T47D (cell line): Measurements from ENCODE around the gene TNIK.

Source experiments
- DNase-seq, 2 experiments: peaks; one replicate each; pipeline versions ENCODE4 v3.0.0 to v3.0.0-alpha.2; 2011 to 2012; ENCODE audit warnings: low read depth in 1 of 2, low spot score in 1 of 2
- JUND ChIP-seq: IDR thresholded peaks from 2 replicates; pipeline ENCODE4 v1.6.1; 2012; ENCODE audit warnings: low read depth
- in situ Hi-C: cut with HindIII; loops from 2 replicates; pipeline ENCODE4 v1.10.0; 2016; ENCODE audit warnings: low sequenced_read_pairs, low pct_unique_long_range_greater_than_20kb

TNIK gene

GRCh38 chr3:171088964-171089754 lies 371.0 kb downstream of the TNIK start:
- in situ Hi-C loops, result no loop called here
- TF ChIP-seq JUND, result no peak
- DNase-seq, result no peak

GRCh38 chr3:171088496-171088895 lies 371.7 kb downstream of the TNIK start:
- no peak for TF ChIP-seq JUND
- no peak for DNase-seq
- in situ Hi-C loops, result no loop called here

GRCh38 chr3:171086914-171087313 lies 373.3 kb downstream of the TNIK start:
- no peak for DNase-seq
- no peak for TF ChIP-seq JUND
- in situ Hi-C loops, result no loop called here

- no peak for DNase-seq
- in situ Hi-C loops, result no loop called here
- TF ChIP-seq JUND, result no peak
Observed at GRCh38 chr3:171077261-171077660, 382.9 kb downstream of the TNIK start.

- no peak for DNase-seq
- in situ Hi-C loops, result no loop called here
Observed at GRCh38 chr3:171072432-171072831, 387.8 kb downstream of the TNIK start.

GRCh38 chr3:171068658-171069057 lies 391.5 kb downstream of the TNIK start:
- DNase-seq, result no peak
- TF ChIP-seq JUND, result no peak
- in situ Hi-C loops, result no loop called here

More at GRCh38 chr3:171072432-171072831, 387.8 kb downstream of the TNIK start:
- no peak for TF ChIP-seq JUND

GRCh38 chr3:171066206-171066605 lies 394.0 kb downstream of the TNIK start:
- in situ Hi-C loops, result no loop called here
- TF ChIP-seq JUND, result no peak
- no peak for DNase-seq

- DNase-seq, result no peak
- TF ChIP-seq JUND, result no peak
- in situ Hi-C loops, result no loop called here
Observed at GRCh38 chr3:171065732-171066131, 394.5 kb downstream of the TNIK start.

- no peak for DNase-seq
- TF ChIP-seq JUND, result no peak
- in situ Hi-C loops, result no loop called here
Observed at GRCh38 chr3:171064461-171064860, 395.7 kb downstream of the TNIK start.

- DNase-seq, result no peak
- in situ Hi-C loops, result no loop called here
- no peak for TF ChIP-seq JUND
Observed at GRCh38 chr3:171061749-171062148, 398.5 kb downstream of the TNIK start.

- no peak for DNase-seq
- in situ Hi-C loops, result no loop called here
- no peak for TF ChIP-seq JUND
Observed at GRCh38 chr3:171059978-171060377, 400.2 kb downstream of the TNIK start.

- TF ChIP-seq JUND, result no peak
- no peak for DNase-seq
- in situ Hi-C loops, result no loop called here
Observed at GRCh38 chr3:171058873-171059603, 401.2 kb downstream of the TNIK start.

- TF ChIP-seq JUND, result no peak
- DNase-seq, result no peak
- in situ Hi-C loops, result no loop called here
Observed at GRCh38 chr3:171058058-171058457, 402.1 kb downstream of the TNIK start.
